ENCODE data around the gene C22orf31.
"Not testable (repeated sequence)": the region's sequence is repeated elsewhere in the genome, so short reads cannot be mapped to it uniquely, and the experiment has no call there.

The C22orf31 gene

DNA sequence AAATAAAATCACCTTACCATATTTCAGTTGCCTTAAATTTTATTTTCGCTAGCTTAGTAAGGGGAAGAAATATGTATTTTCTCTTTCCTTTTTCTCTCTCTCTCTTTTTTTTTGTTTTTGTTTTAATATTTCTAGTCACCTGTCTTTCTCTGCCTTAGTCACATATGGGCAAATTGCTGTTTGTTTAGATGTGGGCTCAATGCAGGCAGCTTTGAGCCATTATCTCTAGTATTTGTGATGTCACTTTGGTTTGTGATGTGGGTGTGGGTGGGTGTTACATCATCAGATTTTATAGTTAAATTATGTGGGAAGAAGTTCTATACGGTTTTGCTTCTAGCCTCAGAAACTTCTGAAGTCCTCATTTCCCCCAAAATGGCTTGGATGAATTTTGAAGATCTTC is at the start of gene C22orf31:
Gene C22orf31, minus strand, starts transcription at position 59 of the 400 bp plus-strand sequence. Its CDS starts 39 bp downstream, at position 20.
- DNase-seq: no peak

DNA sequence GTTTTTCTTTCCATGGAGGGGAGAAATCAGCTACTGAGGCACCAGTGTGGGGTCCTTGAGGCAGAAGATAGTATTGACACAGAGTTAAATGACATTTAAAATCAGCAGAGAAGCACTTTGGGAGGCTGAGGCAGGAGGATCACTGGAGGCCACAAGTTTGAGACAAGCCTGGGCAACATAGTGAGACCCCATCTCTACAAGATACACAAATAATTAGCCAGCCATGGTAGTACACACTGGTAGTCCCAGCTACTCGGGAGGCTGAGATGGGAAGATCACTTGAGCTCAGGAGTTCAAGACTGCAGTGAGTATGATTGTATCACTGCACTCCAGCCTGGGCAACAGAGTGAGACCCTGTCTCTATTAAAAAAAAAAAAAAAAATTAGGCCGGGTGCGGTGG is 49.3 kb upstream of the C22orf31 start:
- DNase-seq: no peak

DNA sequence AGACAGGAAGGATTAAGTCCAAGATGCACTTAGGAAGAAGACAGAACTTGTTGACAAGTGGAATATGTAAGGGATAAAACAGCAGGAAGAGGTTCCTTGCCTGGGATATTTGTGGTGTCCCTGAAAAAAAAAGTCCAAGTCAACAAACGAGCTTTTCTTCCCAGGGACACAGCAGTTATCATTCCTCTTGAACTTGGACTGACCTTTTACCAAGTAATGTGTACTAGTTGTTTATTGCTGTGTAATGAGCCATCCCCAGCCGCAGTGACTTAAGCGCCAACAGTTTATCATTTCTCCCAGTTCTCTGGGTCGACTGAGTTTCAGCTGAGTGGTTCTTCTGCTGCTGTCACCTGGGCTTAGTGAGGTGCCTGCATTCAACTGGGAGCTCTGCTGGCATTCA is 48.2 kb upstream of the C22orf31 start:
- no peak for DNase-seq

DNA sequence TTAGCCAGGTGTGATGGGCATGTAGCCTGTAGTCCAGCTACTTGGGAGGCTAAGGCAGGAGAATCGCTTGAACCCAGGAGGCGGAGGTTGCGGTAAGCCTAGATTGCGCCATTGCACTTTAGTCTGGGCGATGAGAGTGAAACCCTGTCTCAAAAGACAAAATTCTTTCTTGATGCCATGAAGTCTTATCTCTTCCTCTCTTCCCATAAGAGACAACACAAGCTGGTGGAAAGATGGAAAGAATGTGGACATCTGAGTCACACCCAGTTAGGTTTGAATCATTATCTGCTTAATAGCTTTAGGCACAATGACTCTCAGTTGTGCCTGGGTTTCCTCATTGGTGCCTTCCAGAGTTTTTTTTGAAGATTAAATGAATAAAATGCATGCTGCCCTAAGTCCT is 46.5 kb upstream of the C22orf31 start:
- no peak for DNase-seq

DNA sequence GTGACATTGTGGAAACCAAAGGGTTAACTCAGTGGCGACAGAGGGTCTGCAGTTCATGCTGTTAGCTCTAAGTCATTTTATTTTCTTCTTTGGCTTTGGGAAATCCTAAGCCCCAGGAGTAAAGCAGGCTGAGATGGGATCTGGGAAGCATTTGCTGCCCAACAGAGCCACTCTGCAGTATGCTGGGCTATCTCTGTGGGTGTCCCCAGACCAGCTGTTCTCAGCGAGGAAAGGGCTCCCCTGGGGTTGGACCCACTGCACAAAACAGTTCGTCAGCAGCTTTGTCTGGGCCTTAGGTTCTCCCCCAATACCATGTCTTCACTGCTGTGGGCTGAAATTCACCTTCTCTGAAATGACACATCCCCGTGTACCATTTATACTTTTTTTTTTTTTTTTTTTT is 45.2 kb upstream of the C22orf31 start:
- DNase-seq: no peak

DNA sequence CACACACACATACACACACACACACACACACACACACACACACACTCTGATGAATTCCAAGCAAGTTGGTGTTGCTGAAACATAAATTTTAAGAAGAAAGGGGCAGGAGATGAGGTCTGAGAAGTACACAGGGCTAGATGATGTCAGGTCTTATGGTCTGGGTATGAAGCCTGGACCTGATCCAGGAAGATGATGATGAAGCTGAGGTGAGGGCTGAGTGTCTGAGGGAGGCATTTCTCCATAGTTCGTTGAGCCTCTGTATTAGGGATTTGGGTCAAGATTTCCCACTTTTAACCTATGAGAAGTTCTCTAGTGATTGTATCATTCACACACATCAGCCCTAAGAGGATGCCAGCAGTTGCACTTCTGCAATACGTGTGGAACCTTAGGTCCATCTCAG is 43.8 kb upstream of the C22orf31 start:
- no peak for DNase-seq

DNA sequence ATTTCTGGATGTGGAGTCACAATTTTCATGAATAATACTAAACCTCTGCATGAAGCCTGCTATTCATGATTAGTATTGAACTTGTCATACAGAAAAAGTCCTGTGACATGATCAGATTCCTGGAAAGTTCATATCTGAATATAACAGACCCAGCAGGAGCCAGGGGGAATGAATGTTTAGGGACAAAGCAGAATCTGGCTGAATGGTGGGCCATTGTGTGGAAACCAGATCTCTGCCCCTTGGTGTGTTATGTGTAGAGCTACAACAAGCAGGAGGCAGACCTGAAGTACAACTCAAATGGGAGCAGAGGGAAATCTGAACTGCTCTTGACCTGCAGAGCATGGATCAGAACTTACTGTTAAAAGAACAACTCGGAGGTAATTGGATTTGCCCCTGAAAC is 41.5 kb upstream of the C22orf31 start:
- no peak for DNase-seq

DNA sequence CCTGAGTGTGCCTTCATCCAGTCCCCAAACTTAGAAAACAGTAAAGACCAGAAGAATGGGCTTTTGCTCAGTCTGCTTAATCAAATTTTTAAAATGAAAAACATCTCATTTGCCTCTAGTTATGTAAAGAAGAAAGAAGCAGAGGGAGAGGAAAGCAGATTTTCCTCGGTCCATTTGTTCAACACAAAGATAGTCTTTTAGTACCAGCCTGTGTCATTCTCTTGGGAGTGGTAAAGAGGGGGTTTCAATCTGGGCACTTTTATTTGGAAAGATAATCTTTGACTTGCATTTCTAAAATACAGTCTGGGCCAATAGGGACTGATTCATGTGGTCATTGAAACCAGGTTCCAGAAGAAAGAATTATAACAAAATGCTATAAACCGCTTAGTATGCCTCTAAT is 40.7 kb upstream of the C22orf31 start:
- DNase-seq: no peak

DNA sequence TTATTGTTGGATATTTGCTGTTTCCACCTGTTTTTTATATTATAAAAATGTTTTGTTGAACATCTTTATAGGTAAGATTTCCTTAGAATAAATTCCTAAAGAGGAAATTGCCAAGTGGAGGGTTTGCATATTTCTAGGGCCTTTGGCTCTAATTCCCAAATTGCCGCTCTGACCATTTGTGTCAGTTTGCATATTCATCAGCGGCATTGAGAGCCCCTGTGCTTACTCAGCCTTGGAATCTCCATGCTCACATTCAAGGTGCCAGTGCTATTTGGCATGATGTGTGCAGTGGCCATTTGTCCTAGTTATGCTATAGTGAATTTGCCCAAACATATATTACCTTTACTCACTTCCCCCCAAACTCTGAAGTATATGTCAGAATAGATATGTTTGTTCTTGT is 36.7 kb upstream of the C22orf31 start:
- DNase-seq: no peak

DNA sequence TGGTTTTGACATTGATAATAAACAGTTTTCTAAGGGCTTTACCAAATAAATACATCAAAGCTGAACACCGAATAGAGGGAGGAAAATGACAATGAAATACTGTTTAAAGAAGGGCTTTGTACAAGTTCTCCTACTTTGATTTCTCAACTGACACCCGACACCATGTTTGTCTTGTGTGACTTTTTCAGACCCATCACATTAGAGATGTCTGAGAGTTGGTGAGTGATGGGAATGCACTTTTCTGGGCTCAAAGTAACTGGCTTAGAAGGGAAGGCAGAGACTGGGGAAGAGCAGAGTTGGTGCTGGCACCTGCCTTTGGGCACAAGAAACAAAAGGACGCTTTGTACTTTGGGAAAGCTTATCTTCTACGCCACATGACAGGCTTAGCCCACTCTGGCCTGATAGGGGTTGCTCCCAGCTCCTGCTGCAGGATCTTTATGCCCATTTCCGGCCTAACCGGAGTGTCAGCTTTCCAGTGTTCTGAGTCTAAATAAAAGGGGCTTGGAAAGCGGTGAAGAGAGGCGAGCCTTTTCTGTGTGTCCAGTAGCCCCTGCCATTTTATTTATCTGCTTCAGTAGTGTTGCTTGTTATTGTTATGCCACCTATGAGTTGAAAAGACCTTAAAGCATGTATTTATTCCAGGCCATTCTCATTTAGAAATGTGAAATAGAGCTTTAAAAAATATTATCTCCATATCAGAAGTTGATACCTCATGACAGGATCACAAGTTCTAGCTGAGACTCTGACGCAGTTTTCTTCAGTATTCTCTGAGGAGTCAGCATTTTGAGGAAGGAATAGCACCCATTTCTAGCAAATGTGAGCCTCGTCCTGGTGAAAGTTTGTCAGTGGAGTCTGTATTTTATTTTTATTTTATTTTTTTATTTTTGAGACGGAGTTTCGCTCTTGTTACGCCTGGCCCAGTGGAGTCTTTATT is 35.4 kb upstream of the C22orf31 start:
- DNase-seq: no peak

DNA sequence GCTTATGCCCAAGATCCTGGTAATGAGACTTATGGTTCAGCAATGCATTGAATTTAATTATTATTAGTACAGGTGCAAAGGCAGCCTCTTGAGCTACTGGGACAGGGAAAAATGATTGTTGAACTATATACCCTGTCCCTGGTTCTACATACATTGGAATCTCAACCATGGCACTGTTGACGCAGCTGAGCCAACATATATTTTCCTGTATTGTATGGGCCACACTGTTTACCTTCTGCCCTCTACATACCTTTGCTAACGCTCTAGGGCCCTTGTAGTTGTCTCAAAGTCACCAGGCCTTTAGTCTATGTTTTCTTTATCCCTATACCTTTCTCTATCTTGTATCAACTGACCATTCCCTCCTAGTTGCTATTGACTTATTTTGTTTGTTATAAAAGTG is 33.8 kb upstream of the C22orf31 start:
- no peak for DNase-seq

DNA sequence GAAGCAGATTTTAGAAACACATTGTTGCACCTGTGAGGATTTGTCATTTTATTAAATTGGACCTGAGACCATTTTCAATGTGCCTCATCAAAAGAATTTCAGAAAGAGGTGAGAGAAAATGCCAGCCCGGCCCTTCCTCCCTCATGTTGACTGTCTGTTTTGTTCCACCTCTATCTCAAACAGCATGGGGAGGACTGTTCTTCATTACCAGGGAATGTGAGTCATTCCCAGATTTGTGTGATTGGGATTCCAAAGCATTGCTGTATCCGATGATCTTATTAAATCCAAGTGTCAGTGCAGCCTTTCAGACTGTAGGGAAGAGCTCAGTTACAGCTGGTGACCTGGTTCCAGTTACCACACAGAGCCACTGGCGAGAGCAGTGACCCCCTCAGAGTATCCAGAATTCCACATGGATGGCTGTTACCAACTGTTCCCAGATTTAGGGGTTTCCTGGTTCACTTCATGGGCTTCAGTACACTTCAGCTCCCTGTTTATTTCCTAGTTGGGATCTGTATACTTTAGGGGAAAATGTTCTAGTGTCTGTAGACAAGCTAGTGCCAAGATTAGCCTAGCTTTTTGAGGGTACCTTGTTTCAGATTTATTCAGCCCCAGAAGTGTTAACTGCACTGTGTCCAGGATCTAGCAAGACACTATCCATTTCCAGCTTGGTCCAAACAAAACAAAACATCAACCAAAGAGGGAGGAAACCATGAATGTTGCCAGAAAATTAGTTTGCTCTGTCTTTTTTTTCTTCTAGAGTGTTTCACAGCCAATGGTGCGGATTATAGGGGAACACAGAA is 32.1 kb upstream of the C22orf31 start:
- DNase-seq: no peak

DNA sequence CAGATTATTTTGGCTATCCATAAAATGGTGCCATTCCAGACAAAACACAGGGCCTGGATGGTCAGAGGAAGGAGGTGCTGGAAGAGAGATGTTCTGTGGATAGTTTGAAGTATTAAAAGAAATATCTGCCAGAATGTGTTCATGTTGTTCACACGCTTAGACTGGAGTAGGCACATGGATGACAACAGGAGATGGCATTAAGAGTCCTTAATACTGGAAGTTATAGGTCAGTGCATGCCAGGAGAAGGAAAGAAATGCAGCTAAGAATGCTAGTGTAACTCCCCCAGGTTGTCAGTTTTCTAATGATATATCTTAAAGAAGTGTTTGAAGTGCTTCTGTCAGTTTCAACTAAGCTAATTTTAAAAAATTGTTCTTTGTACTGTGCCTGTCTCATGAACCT is 31.4 kb upstream of the C22orf31 start:
- no peak for DNase-seq

DNA sequence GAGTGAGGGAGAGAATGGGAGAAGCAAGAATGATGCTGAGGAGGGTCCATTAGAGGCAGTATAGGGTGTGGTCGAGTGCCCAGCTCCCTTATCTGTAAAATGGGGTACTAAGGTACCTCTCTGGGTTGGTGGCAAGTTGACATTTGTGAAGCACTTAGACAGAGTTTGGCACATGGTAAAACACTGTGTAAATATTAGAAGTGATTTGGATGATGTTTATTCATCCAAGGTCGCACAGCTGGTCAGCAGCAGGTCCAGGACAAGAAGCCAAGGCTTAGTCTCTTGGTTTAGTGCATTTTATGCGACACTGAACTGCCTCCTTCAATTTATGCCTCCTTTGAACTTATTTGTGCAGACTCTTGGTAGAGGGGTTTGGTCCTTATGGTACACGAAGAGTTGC is 30.6 kb upstream of the C22orf31 start:
- DNase-seq: no peak

DNA sequence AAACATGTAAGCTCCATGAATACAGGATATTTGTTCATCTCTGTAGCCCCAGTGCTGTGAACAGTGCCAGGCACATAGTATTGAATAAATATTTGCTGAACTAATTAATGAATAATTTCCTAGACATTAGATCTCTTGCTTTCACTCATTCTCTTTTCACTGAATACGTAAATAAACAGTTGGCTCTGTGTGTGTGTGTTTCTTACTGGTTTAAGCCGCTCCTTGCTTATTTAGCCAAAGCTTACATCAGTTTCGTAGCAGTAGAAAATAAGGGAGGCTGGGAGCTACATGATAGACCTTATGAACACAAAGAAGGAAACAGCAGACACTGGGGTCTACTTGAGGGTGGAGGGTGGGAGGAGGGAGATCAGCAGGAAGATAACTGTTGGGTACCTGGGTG is 28.4 kb upstream of the C22orf31 start:
- no peak for DNase-seq

DNA sequence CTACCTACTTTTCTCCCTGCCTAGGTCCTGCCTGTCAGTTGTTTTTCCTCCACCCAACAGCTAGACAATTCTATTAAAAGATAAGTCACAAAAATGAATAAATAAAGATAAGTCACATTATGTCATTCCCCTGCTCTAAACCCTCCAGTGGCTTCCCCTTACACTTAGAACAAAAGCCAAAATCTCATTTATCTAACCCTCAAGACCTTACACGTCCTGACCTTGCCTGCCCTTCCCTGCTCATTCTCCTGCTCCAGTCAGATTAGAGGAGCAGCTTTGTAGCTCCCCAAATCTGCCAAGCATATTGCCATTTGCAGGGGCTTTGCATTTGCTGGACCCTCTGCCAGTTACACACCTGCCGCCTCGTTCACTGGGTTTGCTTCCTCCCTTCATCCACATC is 27.9 kb upstream of the C22orf31 start:
- DNase-seq: no peak

DNA sequence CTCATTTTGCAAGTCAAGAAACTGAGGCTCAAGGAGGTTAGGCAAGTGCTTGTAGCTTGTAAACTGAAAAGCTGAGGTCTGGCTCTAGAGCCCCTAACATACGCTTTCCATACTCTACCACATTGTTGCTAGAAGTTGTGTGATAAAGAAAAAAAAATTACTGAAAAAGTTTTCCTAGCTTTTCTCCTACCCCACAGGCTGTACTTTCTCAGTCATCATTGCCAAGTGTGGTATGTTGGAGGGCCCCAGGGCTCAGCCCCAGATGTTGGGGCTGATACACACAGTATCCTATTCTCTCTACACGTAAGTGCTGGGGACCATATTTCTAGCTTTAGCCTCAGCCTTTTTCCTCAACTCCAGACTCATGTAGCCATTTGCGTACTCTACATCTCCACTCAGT is 27.2 kb upstream of the C22orf31 start:
- DNase-seq: no peak

DNA sequence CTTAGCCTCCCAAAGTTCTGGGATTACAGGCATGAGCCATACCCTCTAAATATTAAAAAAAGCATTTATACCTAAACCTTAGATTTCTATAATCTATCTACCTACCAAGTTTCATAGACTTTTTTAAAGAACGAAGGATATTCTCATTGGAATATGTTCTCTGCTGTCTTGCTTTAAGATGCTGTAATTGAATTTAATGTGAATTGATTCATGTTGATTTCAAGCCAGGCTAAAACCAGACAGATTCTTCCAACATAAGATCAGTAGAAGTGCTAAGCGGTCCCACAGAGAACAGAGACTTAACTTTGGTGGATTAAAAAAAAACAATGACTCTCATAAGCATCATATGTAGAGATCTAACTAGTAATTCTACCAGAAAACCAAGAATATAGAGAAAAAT is 25.4 kb upstream of the C22orf31 start:
- no peak for DNase-seq

DNA sequence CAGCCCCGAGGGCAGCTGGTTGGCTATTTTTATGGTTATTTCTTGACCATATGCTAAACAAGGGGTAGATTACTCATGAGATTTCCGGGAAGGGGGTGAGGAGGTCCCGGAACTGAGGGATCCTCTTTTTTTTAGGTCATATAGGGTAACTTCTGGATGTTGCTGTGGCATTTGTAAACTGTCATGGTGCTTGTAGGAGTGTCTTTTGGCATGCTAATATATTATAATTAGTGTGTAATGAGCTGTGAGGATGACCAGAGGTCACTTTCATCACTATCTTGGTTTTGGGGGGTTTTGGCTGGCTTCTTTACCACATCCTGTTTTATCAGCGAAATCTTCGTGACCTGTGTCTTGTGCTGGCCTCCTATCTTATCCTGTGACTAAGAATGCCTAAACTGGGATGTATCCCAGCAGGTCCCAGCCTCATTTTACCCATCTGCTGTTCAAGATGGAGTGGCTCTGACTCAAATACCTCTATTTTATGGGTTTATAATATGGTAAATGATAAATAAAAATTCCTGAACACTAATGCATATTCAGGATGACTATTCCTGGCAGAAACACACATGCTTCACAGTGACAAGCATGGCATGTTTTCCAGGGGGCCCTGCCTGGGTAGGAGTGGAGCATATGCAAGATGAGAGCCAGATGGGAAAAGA is 22.4 kb upstream of the C22orf31 start:
- DNase-seq: no peak

DNA sequence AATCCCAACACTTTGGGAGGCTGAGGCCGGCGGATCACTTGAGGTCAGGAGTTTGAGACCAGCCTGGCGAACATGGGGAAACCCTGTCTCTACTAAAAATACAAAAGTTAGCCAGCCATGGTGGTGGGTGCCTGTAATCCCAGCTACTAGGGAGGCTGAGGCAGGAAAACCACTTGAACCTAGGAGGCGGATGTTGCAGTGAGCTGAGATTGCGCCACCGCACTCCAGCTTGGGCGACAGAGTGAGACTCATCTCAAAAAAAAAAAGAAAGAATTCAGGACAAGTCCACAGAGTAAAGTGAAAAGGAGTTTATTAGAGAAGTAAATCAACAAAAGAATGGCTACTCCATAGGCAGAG is 21.9 kb upstream of the C22orf31 start:
- DNase-seq: not testable (repeated sequence)

DNA sequence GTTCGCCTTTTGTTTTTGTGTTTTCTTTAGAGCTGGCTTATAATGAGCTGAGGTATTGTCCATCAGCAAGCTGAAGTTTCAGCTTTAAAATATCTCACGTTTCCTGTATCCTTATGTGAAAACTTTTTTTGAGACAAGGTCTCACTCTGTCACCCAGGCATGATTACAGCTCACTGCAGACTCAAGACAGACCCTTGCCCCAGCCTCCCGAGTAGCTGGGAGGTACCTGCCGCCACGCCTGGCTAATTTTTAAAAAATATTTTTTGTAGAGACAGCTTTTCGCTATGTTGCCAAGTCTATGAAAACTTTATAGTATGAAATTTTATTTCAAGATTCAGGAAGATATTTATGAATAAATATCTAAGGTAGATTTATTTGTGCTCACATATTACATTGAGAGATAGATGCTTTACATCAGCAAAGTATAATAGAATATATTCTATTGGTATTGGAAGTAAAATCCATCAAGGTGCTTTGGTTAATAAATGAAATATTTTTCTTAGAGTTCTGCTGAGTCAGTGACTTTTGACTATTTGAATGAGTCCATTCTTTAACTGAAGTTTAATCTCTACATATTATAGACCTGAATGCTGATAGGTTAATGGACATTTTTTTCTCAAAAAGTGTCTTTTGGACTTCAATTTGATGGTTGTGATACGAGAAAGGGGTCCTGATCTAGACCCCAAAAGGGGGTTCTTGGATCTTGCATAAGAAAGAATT is 21.4 kb upstream of the C22orf31 start:
- DNase-seq: no peak

DNA sequence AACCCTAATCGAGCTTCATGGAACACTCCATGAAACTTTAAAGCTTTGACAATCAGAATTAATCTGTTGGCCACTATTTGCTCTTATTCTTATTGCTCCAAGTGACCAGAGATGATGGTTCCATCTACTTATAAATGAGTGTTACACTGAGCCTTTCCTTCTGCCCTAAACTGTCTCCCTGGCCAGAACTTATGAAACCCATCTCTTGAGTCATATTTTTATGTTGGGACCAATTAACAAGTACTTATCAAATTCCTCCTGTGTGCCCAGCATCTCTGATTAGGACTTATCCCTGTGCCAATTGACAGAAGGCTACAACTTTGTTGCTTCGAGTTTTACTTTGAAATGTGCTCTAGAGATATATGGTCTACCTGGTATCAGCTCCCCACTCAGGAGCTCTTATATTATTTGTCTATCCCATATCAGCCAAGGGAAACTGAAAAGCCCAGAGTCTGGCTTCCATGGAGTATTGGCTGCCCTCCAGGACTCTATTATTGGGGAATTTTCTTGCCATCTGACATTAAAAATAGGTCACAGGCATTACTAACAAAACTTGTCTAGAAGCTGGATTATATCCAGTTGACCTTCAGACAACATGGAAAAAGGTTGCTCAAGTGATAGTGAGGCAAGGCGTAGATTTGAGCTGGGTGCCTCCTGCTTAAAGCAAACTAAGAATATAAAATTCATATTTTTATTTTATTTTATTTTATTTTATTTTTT is 20.0 kb upstream of the C22orf31 start:
- DNase-seq: no peak
